ENCODE results near the gene PHF14. TPM values are rescaled to one million over a fixed set of nuclear protein-coding genes. Genes with fewer than 3 reads are reported as not detected.

Gene PHF14
- total RNA-seq, 1 experiment from 2014 or later: 35.4 TPM

GRCh38 chr7:11166051-11166450, 192.4 kb downstream of the PHF14 start:
- H4K20me1 ChIP-seq (ENCODE audit: low read length): no peaks in the 10 kb centered on the region
- no peaks in the 10 kb centered on the region for H3K79me2 ChIP-seq (ENCODE audit: low read length)
- no TSS peak for BruUV-seq (replicated peaks)
- H2AFZ ChIP-seq (ENCODE audit: low read length): no peak overlapping the region
- no peak overlapping the region for H3K4me2 ChIP-seq (ENCODE audit: low read length)
- H3K9ac ChIP-seq (ENCODE audit: low read length): no peak overlapping the region
- TF ChIP-seq EZH2phosphoT487 (IDR thresholded peaks at IDR 0.05; ENCODE audit: borderline replicate concordance, low read length) (no peak), CTCF (conservative IDR thresholded peaks at IDR 0.05; ENCODE audit: low read depth, low read length) (no peak), EZH2 (IDR thresholded peaks at IDR 0.05; ENCODE audit: low read length, unreplicated experiment) (no peak)
- no peaks in the 10 kb centered on the region for H3K9me2 ChIP-seq (replicated peaks; ENCODE audit: low read length)
- H3K27ac ChIP-seq (ENCODE audit: low read length): no peak overlapping the region
- no peaks in the 10 kb centered on the region for H3K27me3 ChIP-seq (ENCODE audit: low read length)
- DNase-seq (no peak), ATAC-seq (no peak)
- H3K9me3 ChIP-seq (ENCODE audit: low read length): no peaks in the 10 kb centered on the region
- H3K4me3 ChIP-seq (ENCODE audit: low read length): no peak overlapping the region
- POLR2A ChIA-PET (ENCODE audit: unreplicated experiment): no interaction called here
- H3K4me1 ChIP-seq (ENCODE audit: insufficient read depth, low read length): no peaks in the 10 kb centered on the region
- no peaks in the 10 kb centered on the region for H3F3A ChIP-seq (ENCODE audit: low read length, unreplicated experiment)
- no peaks in the 10 kb centered on the region for H3K36me3 ChIP-seq (ENCODE audit: low read depth, low read length)
- intact Hi-C loops (cut with micrococcal nuclease): no loop called here
- CTCF ChIA-PET: no interaction called here

GRCh38 chr7:11168650-11169170, 195.0 kb downstream of the PHF14 start:
- no peak overlapping the region for H3K4me2 ChIP-seq (ENCODE audit: low read length)
- no peak overlapping the region for H3K4me3 ChIP-seq (ENCODE audit: low read length)
- no peaks in the 10 kb centered on the region for H3K36me3 ChIP-seq (ENCODE audit: low read depth, low read length)
- no peak overlapping the region for H2AFZ ChIP-seq (ENCODE audit: low read length)
- no peaks in the 10 kb centered on the region for H3K9me3 ChIP-seq (ENCODE audit: low read length)
- H4K20me1 ChIP-seq (ENCODE audit: low read length): no peaks in the 10 kb centered on the region
- H3K4me1 ChIP-seq (ENCODE audit: insufficient read depth, low read length): no peaks in the 10 kb centered on the region
- H3K27me3 ChIP-seq (ENCODE audit: low read length): no peaks in the 10 kb centered on the region
- ATAC-seq: no peak
- no peaks in the 10 kb centered on the region for H3K79me2 ChIP-seq (ENCODE audit: low read length)
- H3K9me2 ChIP-seq (replicated peaks; ENCODE audit: low read length): no peaks in the 10 kb centered on the region
- TF ChIP-seq CTCF (conservative IDR thresholded peaks at IDR 0.05; ENCODE audit: low read depth, low read length): no peak
- intact Hi-C loops (cut with micrococcal nuclease): no loop called here
- ChIA-PET POLR2A (ENCODE audit: unreplicated experiment) (interaction anchor here (0.7 kb wide), 1 partner anchor 544 kb away, joined by 4 read pairs; no protein-coding TSS in a partner anchor), CTCF (no interaction called here)
- no peaks in the 10 kb centered on the region for H3F3A ChIP-seq (ENCODE audit: low read length, unreplicated experiment)
- no peak overlapping the region for H3K9ac ChIP-seq (ENCODE audit: low read length)
- no peak for DNase-seq
- BruUV-seq (replicated peaks): no TSS peak
- H3K27ac ChIP-seq (ENCODE audit: low read length): no peak overlapping the region

GRCh38 chr7:11170175-11170574, 196.5 kb downstream of the PHF14 start:
- BruUV-seq (replicated peaks): no TSS peak
- H3K9me2 ChIP-seq (replicated peaks; ENCODE audit: low read length): no peaks in the 10 kb centered on the region

More at GRCh38 chr7:11170175-11170574, 196.5 kb downstream of the PHF14 start:
- Histone ChIP-seq H3K36me3 (ENCODE audit: low read depth, low read length) (no peaks in the 10 kb centered on the region), H3K27ac (ENCODE audit: low read length) (no peak overlapping the region), H3F3A (ENCODE audit: low read length, unreplicated experiment) (no peaks in the 10 kb centered on the region), H3K9ac (ENCODE audit: low read length) (no peak overlapping the region), H3K79me2 (ENCODE audit: low read length) (no peaks in the 10 kb centered on the region), H3K27me3 (ENCODE audit: low read length) (no peaks in the 10 kb centered on the region), H3K4me3 (ENCODE audit: low read length) (no peak overlapping the region), H4K20me1 (ENCODE audit: low read length) (no peaks in the 10 kb centered on the region), H2AFZ (ENCODE audit: low read length) (no peak overlapping the region), H3K4me2 (ENCODE audit: low read length) (no peak overlapping the region), H3K9me3 (ENCODE audit: low read length) (no peaks in the 10 kb centered on the region), H3K4me1 (ENCODE audit: insufficient read depth, low read length) (no peaks in the 10 kb centered on the region)
- intact Hi-C loops (cut with micrococcal nuclease): no loop called here
- ATAC-seq (peak; percentile 53), DNase-seq (no peak)
- ChIA-PET POLR2A (ENCODE audit: unreplicated experiment) (no interaction called here), CTCF (no interaction called here)
- TF ChIP-seq EZH2 (IDR thresholded peaks at IDR 0.05; ENCODE audit: low read length, unreplicated experiment) (no peak), CTCF (conservative IDR thresholded peaks at IDR 0.05; ENCODE audit: low read depth, low read length) (no peak), EZH2phosphoT487 (IDR thresholded peaks at IDR 0.05; ENCODE audit: borderline replicate concordance, low read length) (no peak)

All from PC-3 (cell line).